Keratinocyte (primary cell): ENCODE data around the gene DNAJB14.

Experiments used
- EZH2 ChIP-seq: IDR thresholded peaks from one replicate; pipeline ENCODE4 v1.6.1; 2012; ENCODE audit warnings: inconsistent platforms, mild to moderate bottlenecking, low read length, moderate library complexity
- TF ChIP-seq, protein P1 (sequence below), 3 experiments: IDR thresholded peaks in 1 of 3; conservative IDR thresholded peaks in 1 of 3; optimal IDR thresholded peaks in 1 of 3; 2 replicates in 2 of 3; 3 replicates in 1 of 3; pipeline versions ENCODE3 to v1.5.1; 2011; ENCODE audit warnings: low read length in 3 of 3, mild to moderate bottlenecking in 3 of 3, moderate library complexity in 2 of 3, control low read depth in 1 of 3, inconsistent platforms in 1 of 3; ENCODE audit not compliant: insufficient read depth in 2 of 3; ENCODE audit errors: extremely low read depth in 1 of 3

DNA sequence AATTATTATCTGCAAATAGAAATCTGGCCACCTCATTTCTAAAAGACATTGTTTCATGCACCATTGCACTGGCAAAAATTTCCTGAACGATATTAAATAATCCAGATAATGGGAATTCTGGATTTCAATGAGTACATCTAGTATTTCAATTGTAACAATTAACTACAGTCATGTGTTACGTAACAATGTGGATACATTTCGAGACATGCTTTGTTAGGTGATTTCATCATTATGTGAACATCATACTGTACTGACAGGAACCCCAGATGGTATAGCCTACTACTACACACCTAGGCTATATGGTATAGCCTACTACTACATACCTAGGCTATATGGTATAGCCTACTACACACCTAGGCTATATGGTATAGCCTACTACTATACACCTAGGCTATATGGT, 67.0 kb downstream of the DNAJB14 start:
- TF ChIP-seq, protein P1, sequence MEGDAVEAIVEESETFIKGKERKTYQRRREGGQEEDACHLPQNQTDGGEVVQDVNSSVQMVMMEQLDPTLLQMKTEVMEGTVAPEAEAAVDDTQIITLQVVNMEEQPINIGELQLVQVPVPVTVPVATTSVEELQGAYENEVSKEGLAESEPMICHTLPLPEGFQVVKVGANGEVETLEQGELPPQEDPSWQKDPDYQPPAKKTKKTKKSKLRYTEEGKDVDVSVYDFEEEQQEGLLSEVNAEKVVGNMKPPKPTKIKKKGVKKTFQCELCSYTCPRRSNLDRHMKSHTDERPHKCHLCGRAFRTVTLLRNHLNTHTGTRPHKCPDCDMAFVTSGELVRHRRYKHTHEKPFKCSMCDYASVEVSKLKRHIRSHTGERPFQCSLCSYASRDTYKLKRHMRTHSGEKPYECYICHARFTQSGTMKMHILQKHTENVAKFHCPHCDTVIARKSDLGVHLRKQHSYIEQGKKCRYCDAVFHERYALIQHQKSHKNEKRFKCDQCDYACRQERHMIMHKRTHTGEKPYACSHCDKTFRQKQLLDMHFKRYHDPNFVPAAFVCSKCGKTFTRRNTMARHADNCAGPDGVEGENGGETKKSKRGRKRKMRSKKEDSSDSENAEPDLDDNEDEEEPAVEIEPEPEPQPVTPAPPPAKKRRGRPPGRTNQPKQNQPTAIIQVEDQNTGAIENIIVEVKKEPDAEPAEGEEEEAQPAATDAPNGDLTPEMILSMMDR (optimal IDR thresholded peaks at IDR 0.05 in 1 of 3, IDR thresholded peaks at IDR 0.05 in 1 of 3, conservative IDR thresholded peaks at IDR 0.05 in 1 of 3; ENCODE audit: extremely low read depth in 1 of 3, insufficient read depth in 2 of 3, low read length in 3 of 3) = no peak
- TF ChIP-seq EZH2 = no peak
